Stimulated activated CD8-positive, alpha-beta memory T cell treated with anti-CD3 and anti-CD28 coated beads, Interleukin-12 subunit alpha, Interleukin-12 subunit beta, amount 100 ng/mL, for 24 hours (primary cell): ENCODE results near the gene LIM2.

ENCODE experiments used
- DNase-seq: peaks from one replicate; pipeline ENCODE4 v3.0.0-alpha.2; 2020; ENCODE audit errors: extremely low read depth

LIM2 gene

GRCh38 chr19:51365965-51366388, 21.8 kb downstream of the LIM2 start, which contains the start of gene ETFB:
Gene ETFB, minus strand, starts transcription at chr19:51366388. Its CDS starts 62 bp downstream, at chr19:51366326.
- DNase-seq = no peak

DNA sequence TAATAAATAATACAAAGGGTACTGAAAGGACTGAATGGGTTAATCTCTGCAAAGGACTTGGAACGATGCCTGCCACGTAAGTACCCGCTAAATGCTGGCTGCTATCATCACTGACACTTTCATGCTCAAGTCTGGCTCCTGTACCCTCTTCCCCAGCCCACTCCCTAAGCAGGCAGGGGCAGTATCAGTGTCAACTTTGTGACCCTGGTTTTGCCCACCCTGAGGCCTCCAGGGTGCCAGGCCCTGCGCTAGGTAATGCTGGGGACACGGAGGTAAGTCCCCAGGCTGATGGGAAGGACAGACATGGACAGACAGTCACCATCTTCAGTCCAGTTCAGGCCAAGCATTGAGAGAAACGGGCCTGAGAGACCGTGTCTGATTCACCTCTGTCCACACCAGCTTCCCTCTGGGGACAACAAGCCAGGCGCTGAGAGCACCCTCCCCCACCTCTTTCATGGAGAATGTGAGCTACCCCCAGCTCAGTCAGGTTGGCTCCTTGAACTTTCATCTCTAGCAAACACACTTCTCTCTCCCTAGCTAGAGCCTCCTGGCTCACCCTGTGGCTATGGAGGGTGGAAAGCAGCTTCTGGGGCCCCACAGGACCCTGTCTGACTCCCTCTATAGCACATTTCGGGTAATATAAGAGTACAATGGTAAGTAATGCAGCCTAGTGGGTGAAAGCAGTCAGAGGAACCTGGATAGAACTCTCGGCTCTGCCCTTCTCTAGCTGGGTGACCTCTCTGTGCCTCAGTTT, 22.4 kb downstream of the LIM2 start:
- no peak for DNase-seq

DNA sequence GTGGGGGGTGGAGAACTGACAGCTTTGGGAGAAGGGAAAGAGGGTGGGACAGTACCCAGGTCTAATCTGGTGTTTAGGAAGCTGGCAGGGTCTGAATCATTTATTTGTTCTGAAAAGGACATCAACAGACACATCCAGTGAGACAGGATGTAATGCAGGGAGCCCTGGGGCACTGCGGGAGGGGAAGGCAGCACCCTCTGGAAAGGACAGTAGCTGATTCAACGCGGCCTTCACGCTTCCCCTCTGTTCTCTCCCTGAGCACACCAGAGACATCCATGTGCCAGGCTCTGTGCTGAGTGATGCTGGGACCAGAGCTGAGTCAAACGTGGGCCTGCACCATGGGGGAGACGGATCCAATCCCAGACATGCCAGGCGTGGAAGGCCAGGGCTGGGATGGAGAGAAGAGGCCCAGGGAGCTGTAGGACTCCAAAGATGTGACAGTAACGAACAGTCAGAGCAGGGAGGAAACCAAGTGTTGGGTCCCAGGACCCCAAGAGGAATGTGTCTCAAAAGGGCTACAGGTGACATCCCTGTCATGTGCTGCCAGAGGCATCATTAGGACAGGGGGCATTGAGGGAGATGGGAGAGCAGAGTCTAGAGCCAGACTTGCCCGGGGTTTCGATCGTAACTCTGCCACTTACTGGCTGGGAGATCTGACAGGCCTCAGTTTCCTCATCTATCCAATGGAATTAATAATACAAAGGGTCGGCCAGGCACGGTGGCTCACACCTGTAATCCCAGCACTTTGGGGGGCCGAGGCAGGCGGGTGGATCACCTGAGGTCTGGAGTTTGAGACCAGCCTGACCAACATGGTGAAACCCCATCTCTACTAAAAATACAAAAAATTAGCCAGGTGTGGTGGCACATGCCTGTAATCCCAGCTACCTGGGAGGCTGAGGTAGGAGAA, 23.3 kb downstream of the LIM2 start:
- DNase-seq = no peak

GRCh38 chr19:51361239-51361638, 26.5 kb downstream of the LIM2 start:
- DNase-seq = no peak

- DNase-seq = no peak
These were observed 28.5 kb downstream of the LIM2 start for GRCh38 chr19:51359294-51359693.

DNA sequence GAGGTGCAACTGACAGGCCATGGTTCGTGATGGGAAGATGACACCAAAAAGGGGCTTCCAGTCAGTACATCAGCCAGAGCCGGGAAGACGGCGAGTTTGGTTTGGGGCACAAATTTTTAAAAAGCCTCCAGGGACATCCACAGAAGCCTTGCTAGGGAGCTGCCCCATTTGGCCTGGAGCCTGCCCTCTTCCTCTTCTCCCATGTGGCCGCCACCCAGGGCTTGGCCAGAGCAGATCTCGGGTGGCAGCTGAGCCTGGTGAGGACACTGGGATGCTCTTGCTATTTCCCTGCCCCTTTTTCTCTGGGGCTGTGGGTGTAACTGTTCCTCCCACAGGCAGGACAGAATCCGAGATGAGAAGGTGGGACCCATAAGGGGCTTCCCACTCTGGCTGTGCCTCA, 29.8 kb downstream of the LIM2 start:
- DNase-seq = no peak

DNA sequence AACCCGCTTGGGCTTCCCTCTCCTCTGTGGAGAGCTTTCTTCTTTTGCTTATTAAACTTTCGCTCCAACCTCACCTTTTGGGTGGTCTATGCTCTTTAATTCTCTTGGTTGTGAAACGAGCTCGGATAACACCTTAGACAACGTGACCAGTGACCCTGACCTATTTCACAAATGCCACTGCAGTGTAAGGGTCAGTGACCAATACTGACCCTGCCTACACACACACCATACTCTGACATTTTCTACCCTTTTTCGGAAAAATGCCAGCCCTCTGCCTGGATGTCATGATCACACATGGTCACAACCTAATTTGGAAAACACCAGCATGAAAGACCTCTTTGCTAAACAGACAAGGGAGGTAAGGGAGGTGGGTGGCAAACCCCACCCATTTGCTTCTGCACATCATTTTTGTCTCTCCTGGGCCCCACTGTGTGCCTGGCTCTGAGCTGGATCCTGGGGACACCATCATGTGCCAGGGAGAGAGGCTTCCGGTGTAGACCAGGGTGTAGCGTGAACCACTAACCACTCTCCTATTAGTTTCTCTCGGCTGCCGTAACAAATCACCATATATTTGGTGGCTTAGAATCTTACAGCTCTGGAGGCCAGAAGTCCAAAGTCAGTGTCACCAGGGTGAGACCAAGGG, 31.5 kb downstream of the LIM2 start:
- DNase-seq = no peak

- no peak for DNase-seq
These were observed 33.0 kb downstream of the LIM2 start for GRCh38 chr19:51354742-51355148.

DNA sequence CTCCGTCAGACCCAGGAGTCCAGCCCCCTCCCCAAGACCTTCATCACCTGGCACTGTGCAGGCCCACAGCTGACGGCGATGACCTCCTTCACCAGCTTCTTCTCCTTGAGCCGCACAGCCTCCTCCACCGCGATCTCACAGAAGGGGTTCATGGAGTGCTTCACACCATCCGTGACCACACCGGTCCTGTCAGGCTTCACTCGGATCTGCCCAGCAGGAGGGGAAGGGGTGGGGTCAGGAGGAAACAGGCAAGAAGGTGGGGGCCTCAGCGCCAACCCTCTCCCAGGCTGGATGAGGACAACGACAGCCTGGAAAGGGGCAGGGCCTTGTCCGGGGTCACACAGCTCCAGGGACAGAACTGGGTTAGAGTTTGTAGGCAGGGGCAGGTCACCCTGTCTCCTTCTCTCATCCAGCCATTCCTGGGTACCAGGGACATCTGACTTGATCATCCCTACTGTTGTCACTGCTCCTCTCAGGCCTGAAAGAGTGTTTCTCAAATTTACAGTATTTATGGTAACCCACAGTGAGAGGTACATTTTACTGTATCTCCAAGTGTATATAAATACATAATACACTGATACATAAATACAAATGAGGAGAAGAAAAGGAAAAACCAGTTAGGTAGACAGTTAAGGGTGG, 33.6 kb downstream of the LIM2 start:
- no peak for DNase-seq

- no peak for DNase-seq
These were observed 34.9 kb downstream of the LIM2 start for GRCh38 chr19:51352783-51353360.

DNA sequence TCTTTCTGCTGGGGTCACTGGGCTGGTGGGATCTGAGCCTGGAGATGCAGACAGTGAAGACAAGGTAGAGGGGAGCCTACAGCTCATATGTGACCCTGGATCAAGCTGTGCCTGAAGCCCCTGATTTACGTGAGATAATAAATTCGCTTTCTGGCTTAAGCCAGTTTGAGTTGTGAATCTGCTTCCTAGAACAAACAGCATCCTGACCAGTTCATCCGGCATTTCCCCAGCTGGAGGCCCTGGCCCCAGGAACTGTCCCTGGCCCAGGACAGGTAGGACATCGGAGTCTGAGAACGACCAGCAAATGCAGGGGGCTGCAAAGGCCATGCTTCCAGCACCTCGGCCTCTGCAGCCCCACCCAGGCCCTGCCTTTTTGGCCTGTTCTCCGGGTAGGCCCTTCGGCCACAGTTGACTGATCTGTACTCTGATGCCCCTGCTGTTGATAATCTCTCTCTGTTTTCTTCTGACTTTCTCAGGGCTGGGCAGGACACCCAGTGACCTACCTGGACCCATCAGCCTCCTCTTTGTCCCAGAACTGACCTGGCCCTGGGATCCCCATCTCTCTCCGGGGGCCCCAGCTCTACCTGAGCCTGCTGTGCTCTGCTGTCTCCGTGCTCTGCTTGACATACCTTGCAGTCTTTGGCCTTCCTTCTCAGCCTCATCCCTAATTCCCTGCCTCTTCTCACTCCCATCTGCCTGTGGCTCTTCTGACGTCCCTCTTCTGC, 36.3 kb downstream of the LIM2 start:
- DNase-seq = no peak

- no peak for DNase-seq
These were observed 40.4 kb downstream of the LIM2 start for GRCh38 chr19:51347209-51347928.

- DNase-seq = no peak
These were observed 41.0 kb downstream of the LIM2 start for GRCh38 chr19:51346742-51347141.

DNA sequence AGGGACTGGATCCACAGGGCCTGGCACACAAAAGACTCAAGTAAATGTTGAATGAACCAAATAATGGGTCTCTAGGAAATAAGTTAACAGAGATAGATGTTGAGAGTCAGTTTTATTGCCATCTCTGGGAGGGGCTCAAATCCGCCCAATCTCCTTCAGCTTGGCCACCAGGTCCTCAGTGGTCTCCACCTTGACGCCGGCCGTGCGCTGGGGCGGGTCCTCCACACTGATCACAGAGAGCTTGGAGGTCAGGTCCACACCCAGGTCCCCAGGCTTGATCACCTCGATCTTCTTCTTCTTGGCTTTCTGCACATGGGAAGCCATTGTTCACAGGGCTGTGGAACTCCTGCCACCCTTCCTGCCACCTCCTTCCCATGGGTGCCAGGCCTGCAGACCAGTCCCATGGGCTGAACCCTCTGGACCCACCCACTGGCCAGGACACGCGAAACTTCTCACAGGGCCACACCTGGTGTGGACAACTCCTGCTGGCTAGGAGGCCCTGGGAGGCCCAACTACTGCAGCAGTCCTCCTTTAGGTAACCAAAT, 42.6 kb downstream of the LIM2 start:
- DNase-seq = no peak

DNA sequence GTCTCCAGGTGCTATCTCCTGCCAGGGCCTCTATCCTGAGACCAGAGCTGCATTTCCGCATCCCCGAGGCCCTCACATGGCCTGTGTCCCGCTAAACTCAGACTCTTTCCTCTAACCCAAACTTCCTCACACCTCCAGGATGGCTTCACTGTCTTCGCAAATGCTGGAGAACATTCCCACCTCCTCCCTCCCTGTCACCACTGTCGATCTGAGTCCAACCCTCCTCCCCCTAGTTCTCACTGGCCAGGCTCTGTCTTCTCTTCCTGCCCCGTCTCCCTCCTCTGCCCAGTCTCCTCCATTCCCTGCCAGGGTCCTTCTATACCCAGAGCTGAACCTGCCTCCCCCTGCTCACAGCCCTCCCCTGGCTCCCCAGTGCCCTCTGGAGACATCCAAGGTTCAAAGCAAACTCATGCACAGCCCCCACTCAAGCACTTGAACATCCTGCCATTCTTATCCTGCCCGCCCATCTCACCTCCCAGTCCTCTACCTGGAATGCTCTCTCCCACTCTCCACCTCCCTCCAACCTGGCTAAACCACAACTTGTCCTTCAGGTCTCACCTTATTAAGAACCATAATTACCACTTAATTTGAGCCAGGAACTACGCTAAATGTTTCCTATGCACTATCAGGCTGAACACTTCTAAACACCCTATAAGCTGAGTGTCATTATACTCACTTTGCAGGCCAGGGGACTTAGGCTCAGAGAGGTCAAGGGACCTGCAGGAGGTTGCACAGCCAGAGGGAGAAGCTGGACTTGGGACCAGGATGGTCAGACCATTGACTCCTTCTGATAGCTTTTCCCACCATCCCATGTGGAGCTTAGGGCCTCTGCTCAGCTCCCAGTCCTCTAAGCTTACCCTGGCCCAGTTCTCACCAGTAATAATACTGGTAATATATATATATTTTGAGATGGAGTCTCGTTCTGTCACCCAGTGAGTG, 44.9 kb downstream of the LIM2 start:
- no peak for DNase-seq

- DNase-seq = no peak
These were observed 45.7 kb downstream of the LIM2 start, which contains the start of gene VSIG10L for GRCh38 chr19:51341976-51342580. Gene VSIG10L, minus strand, starts transcription at chr19:51342139. Its CDS starts 15 bp downstream, at chr19:51342124.

GRCh38 chr19:51341066-51341465, 46.7 kb downstream of the LIM2 start:
- no peak for DNase-seq
